HFF-Myc (cell line): Measurements from ENCODE around the gene SETSIP.

Source experiments
- DNase-seq: peaks from one replicate; pipeline ENCODE4 v3.0.0-alpha.2; 2011; ENCODE audit warnings: low read depth; ENCODE audit errors: extremely low read depth
- H3K4me3 ChIP-seq: replicated peaks from 2 replicates; pipeline ENCODE4 v1.5.1; 2011; ENCODE audit warnings: low read depth, mild to moderate bottlenecking, control low read depth, low read length
- CTCF ChIP-seq: IDR thresholded peaks from 2 replicates; pipeline ENCODE4 v1.5.1; 2012; ENCODE audit warnings: mild to moderate bottlenecking, low read depth, low read length, control low read depth; ENCODE audit errors: missing control alignments

Gene SETSIP

GRCh38 chr1:92075311-92075710, at the start of gene SETSIP:
Gene SETSIP (minus strand): TSS chr1:92075411. CDS start chr1:92075411, 0 bp downstream.
- DNase-seq = no peak
- no peak within 1 kb of the TSS for H3K4me3 ChIP-seq
- no peak for TF ChIP-seq CTCF

GRCh38 chr1:92123868-92124267, 48.7 kb upstream of the SETSIP start:
- no peak for DNase-seq
- no peak for TF ChIP-seq CTCF
- no peak overlapping the region for H3K4me3 ChIP-seq

- DNase-seq = no peak
Measured at GRCh38 chr1:92118826-92119225, 43.6 kb upstream of the SETSIP start.

GRCh38 chr1:92117526-92117925, 42.3 kb upstream of the SETSIP start:
- DNase-seq = no peak
- TF ChIP-seq CTCF = no peak
- H3K4me3 ChIP-seq = no peak overlapping the region

More at GRCh38 chr1:92118826-92119225, 43.6 kb upstream of the SETSIP start:
- TF ChIP-seq CTCF = no peak
- H3K4me3 ChIP-seq = no peak overlapping the region

GRCh38 chr1:92108631-92109030, 33.4 kb upstream of the SETSIP start:
- no peak overlapping the region for H3K4me3 ChIP-seq
- TF ChIP-seq CTCF = no peak
- DNase-seq = no peak

- DNase-seq = no peak
- no peak overlapping the region for H3K4me3 ChIP-seq
- TF ChIP-seq CTCF = no peak
Measured at GRCh38 chr1:92105546-92106081, 30.4 kb upstream of the SETSIP start.

- TF ChIP-seq CTCF = no peak
- H3K4me3 ChIP-seq = no peak overlapping the region
- DNase-seq = no peak
Measured at GRCh38 chr1:92096317-92096716, 21.1 kb upstream of the SETSIP start.
